ENCODE data around the gene COL6A2.

Gene COL6A2

DNA sequence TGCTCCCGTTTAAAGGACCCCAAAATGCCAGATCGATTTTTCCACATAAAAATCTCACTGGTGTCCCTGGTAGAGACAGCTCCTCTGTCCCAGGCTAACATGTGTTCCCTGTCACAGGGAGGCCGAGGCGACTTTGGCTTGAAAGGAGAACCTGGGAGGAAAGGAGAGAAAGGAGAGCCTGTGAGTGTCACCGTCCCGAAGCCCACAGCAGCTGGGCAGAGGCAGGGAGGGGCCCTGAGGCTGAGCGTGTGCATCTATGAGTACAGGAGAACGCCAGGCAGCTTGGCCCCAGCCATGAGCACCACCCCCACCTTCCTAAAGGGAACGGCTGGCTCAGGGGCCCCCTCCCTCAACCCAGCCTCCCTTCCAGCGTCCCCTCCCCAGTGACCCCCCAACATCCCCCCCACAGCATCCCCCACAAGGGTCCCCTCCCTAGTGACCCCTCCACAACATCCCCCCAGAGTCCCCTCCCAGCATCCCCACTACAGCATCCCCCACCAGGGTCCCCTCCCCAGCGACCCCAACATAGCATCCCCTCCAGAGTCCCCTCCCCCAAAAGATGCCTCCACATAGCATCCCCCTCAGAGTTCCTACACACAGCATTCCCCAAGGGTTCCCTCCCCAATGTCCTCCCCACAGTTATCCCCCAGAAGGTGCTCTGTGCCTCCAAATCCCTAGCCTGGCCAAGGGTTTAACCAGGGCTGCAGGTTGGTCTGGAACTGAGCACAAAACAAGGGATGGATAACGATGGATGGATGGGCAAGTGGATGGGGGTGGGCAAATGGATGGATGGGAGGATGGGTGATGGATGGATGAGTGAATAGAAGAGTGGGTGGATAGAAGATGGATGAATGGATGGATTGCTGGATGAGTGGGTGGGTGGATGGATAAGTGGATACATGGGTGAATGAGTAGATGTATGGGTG is 25.1 kb downstream of the COL6A2 start:
- no peak overlapping the region for H2AFZ ChIP-seq (ENCODE audit: low read length, unreplicated experiment)
- no peak overlapping the region for H3K4me3 ChIP-seq (ENCODE audit: low read depth, low read length)
- H3K4me1 ChIP-seq (ENCODE audit: control insufficient read depth, insufficient read depth, low read length, unreplicated experiment): peaks cover 22% of the 10 kb centered on the region
- H3K36me3 ChIP-seq (ENCODE audit: insufficient read depth, low read length): peaks cover 56% of the 10 kb centered on the region
- no peaks in the 10 kb centered on the region for H3K27me3 ChIP-seq (ENCODE audit: insufficient read depth, low read length)
- H3K27ac ChIP-seq (ENCODE audit: low read depth, low read length): peak overlapping the region; percentile 85
- peaks cover 15% of the 10 kb centered on the region for H3K79me2 ChIP-seq (ENCODE audit: control insufficient read depth, insufficient read depth, low read length, unreplicated experiment)

GRCh38 chr21:46124083-46124925 is 26.4 kb downstream of the COL6A2 start:
- H3K4me3 ChIP-seq (ENCODE audit: low read depth, low read length): no peak overlapping the region
- H3K79me2 ChIP-seq (ENCODE audit: control insufficient read depth, insufficient read depth, low read length, unreplicated experiment): peaks cover 15% of the 10 kb centered on the region
- peaks cover 19% of the 10 kb centered on the region for H3K4me1 ChIP-seq (ENCODE audit: control insufficient read depth, insufficient read depth, low read length, unreplicated experiment)
- H3K27me3 ChIP-seq (ENCODE audit: insufficient read depth, low read length): no peaks in the 10 kb centered on the region
- no peak overlapping the region for H3K27ac ChIP-seq (ENCODE audit: low read depth, low read length)
- H3K36me3 ChIP-seq (ENCODE audit: insufficient read depth, low read length): peaks cover 47% of the 10 kb centered on the region
- no peak overlapping the region for H2AFZ ChIP-seq (ENCODE audit: low read length, unreplicated experiment)

DNA sequence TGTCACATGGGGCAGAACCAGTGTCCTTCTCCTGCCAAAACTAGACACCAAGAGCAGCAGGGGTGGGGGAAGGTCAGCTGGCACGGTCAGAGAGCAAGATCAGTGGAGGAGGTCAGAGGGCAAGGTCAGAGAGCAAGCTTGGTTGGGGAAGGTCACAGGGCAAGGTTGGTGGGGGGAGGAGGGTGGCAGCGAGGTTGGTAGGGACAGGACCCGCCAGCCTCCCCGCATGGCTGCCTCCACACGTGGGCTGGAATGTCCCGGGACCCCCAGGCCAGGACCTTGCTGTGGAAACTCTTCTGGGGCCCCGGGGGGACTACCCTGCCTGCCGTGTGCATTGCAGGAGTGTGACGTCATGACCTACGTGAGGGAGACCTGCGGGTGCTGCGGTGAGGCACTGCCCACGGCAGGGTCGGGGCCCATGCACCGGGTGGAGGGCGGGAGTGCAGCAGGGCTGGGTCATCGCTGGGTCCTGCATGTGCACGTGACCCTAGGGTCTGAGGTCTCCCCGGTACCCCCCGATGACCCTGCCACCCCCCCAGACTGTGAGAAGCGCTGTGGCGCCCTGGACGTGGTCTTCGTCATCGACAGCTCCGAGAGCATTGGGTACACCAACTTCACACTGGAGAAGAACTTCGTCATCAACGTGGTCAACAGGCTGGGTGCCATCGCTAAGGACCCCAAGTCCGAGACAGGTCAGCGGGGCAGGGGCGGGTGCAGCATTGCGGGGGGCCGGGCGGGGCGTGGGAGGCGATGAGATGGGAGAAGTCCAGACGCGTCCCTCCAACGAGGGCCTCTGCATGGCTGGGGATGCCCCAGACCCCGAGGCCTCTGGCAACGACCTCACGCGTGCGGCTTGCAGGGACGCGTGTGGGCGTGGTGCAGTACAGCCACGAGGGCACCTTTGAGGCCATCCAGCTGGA is 27.3 kb downstream of the COL6A2 start:
- Histone ChIP-seq H3K4me1 (ENCODE audit: control insufficient read depth, insufficient read depth, low read length, unreplicated experiment) (peaks cover 18% of the 10 kb centered on the region), H3K27ac (ENCODE audit: low read depth, low read length) (no peak overlapping the region), H3K36me3 (ENCODE audit: insufficient read depth, low read length) (peaks cover 53% of the 10 kb centered on the region), H3K4me3 (ENCODE audit: low read depth, low read length) (no peak overlapping the region), H3K79me2 (ENCODE audit: control insufficient read depth, insufficient read depth, low read length, unreplicated experiment) (peaks cover 15% of the 10 kb centered on the region), H2AFZ (ENCODE audit: low read length, unreplicated experiment) (no peak overlapping the region), H3K27me3 (ENCODE audit: insufficient read depth, low read length) (no peaks in the 10 kb centered on the region)

- H3K27me3 ChIP-seq (ENCODE audit: insufficient read depth, low read length): no peaks in the 10 kb centered on the region
- H3K36me3 ChIP-seq (ENCODE audit: insufficient read depth, low read length): peaks cover 60% of the 10 kb centered on the region
- H2AFZ ChIP-seq (ENCODE audit: low read length, unreplicated experiment): no peak overlapping the region
- H3K27ac ChIP-seq (ENCODE audit: low read depth, low read length): no peak overlapping the region
- H3K4me3 ChIP-seq (ENCODE audit: low read depth, low read length): no peak overlapping the region
- H3K4me1 ChIP-seq (ENCODE audit: control insufficient read depth, insufficient read depth, low read length, unreplicated experiment): peaks cover 18% of the 10 kb centered on the region
- H3K79me2 ChIP-seq (ENCODE audit: control insufficient read depth, insufficient read depth, low read length, unreplicated experiment): peaks cover 15% of the 10 kb centered on the region
Measured at GRCh38 chr21:46125846-46126301, 28.0 kb downstream of the COL6A2 start.

- Histone ChIP-seq H3K79me2 (ENCODE audit: control insufficient read depth, insufficient read depth, low read length, unreplicated experiment) (peaks cover 15% of the 10 kb centered on the region), H3K27ac (ENCODE audit: low read depth, low read length) (no peak overlapping the region), H2AFZ (ENCODE audit: low read length, unreplicated experiment) (no peak overlapping the region), H3K4me3 (ENCODE audit: low read depth, low read length) (no peak overlapping the region), H3K4me1 (ENCODE audit: control insufficient read depth, insufficient read depth, low read length, unreplicated experiment) (peaks cover 11% of the 10 kb centered on the region), H3K36me3 (ENCODE audit: insufficient read depth, low read length) (peaks cover 64% of the 10 kb centered on the region), H3K27me3 (ENCODE audit: insufficient read depth, low read length) (no peaks in the 10 kb centered on the region)
Measured at GRCh38 chr21:46126309-46127238, 28.7 kb downstream of the COL6A2 start.

DNA sequence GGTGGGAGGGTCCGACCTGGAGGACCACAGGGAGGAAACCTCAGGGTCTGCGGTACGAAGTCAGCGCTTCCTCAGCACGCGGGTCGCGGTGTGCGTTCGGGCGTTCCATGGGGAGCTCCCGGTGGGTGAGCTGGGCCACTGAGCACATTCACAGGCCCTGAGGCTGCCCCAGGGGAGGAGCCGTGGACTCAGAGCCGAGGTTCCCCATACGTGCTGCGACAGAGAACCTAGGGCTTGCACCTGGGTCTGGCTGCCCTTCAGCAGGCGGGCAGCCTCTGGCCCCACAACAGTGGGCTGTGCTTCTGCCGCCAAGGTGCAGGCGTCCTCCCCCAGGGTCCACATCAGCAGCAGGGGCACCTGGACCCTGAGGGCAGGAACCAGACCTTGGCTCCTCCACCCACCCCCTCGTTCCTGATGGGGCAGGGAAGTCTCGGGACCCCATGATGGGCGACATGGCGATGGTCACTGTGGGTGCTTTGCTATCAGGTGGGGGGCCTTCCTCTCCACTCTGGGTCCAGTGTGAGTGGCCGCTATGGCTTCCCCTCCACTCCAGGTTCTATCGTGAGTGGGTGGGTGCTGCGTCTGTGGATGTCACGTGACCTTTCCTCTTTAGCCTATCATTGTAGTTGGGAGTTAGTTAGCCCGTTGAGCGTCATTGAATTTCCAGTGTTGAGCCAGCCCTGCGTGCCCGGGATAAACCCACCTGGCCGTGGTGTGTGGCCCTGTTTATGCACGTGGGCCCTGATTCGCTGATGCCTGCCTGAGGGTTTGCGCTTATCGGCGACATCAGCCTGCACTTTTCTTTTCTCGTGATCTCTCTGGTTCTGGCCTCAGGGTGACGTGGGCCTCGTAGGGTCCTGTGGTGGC is 29.6 kb downstream of the COL6A2 start:
- H3K79me2 ChIP-seq (ENCODE audit: control insufficient read depth, insufficient read depth, low read length, unreplicated experiment): peaks cover 15% of the 10 kb centered on the region
- no peak overlapping the region for H3K27ac ChIP-seq (ENCODE audit: low read depth, low read length)
- no peak overlapping the region for H2AFZ ChIP-seq (ENCODE audit: low read length, unreplicated experiment)
- H3K4me1 ChIP-seq (ENCODE audit: control insufficient read depth, insufficient read depth, low read length, unreplicated experiment): peaks cover 3% of the 10 kb centered on the region
- H3K27me3 ChIP-seq (ENCODE audit: insufficient read depth, low read length): no peaks in the 10 kb centered on the region
- H3K4me3 ChIP-seq (ENCODE audit: low read depth, low read length): no peak overlapping the region
- peaks cover 67% of the 10 kb centered on the region for H3K36me3 ChIP-seq (ENCODE audit: insufficient read depth, low read length)

DNA sequence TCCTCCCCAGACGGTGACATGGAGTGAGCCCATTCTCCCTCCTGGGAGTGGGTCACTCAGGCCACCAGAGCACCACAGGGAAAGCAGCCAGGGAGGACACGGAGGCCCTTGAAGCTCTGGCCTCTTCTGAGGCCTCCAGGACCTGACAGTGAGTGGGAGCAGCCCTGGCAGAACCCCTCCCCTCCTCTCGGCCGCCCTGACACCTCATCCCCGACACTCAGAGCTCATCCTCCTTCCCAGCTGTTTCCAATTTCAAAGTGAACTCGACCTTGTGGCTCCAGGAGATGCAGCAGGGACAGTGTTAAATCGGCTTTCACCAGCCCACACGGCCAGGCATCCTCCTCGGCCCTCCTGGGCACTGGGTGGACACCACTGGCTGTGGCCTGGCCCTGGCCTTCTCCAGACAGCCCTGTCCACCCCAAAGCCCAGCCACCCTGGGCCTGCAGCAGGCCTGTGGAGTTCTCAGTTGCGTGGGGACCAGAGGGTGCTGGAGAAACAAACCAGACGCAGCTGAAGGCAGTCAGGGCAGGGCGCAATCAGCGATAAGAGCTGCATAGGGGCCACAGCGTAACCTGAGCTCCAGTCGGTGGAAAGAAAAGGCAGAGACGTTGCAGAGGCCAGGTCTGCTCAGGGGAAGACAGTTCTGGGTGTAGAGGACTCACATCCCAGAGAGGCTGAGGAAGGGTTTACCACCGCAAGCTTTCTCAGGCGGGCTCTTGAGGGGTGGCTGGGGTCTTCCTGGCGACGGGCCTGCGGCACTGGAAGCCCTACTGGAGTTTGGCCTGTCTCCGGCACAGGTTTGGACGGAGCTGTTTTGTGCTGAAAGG is 30.4 kb downstream of the COL6A2 start:
- Histone ChIP-seq H3K4me1 (ENCODE audit: control insufficient read depth, insufficient read depth, low read length, unreplicated experiment) (no peaks in the 10 kb centered on the region), H3K4me3 (ENCODE audit: low read depth, low read length) (no peak overlapping the region), H3K36me3 (ENCODE audit: insufficient read depth, low read length) (peaks cover 60% of the 10 kb centered on the region), H3K27me3 (ENCODE audit: insufficient read depth, low read length) (no peaks in the 10 kb centered on the region), H3K79me2 (ENCODE audit: control insufficient read depth, insufficient read depth, low read length, unreplicated experiment) (peaks cover 13% of the 10 kb centered on the region), H2AFZ (ENCODE audit: low read length, unreplicated experiment) (no peak overlapping the region), H3K27ac (ENCODE audit: low read depth, low read length) (no peak overlapping the region)

- Histone ChIP-seq H2AFZ (ENCODE audit: low read length, unreplicated experiment) (no peak overlapping the region), H3K27me3 (ENCODE audit: insufficient read depth, low read length) (no peaks in the 10 kb centered on the region), H3K4me1 (ENCODE audit: control insufficient read depth, insufficient read depth, low read length, unreplicated experiment) (no peaks in the 10 kb centered on the region), H3K79me2 (ENCODE audit: control insufficient read depth, insufficient read depth, low read length, unreplicated experiment) (peaks cover 6% of the 10 kb centered on the region), H3K27ac (ENCODE audit: low read depth, low read length) (no peak overlapping the region), H3K4me3 (ENCODE audit: low read depth, low read length) (no peak overlapping the region), H3K36me3 (ENCODE audit: insufficient read depth, low read length) (peaks cover 53% of the 10 kb centered on the region)
Measured at GRCh38 chr21:46128933-46129571, 31.1 kb downstream of the COL6A2 start.

Measured in ACC112 (cell line).